ENCODE measurements around the gene ECI2.

DNA sequence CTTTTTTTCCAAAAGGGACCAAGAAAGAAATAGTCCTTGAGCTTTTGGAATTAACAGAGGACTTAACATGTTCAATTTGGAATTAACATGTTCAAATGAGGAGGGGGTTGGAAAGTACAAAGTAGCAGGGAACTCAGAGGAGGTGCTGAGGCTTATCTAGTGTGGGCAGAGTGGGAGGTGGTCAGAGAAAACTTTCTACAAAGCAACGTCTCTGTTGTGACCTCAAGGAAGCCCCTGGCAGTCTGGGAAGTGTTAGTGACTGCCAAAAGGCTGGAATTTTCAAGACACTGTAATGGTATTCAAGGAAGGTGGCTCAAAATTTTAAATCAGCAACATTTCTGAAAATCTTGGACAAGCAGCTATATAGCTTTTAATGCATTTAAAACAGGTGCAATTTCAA, 7.3 kb downstream of the ECI2 start:
- TF ChIP-seq EP300 (IDR thresholded peaks at IDR 0.05; ENCODE audit: low read depth) (no peak), POLR2AphosphoS5 (IDR thresholded peaks at IDR 0.05) (no peak)
- TF ChIP-seq, protein P1, sequence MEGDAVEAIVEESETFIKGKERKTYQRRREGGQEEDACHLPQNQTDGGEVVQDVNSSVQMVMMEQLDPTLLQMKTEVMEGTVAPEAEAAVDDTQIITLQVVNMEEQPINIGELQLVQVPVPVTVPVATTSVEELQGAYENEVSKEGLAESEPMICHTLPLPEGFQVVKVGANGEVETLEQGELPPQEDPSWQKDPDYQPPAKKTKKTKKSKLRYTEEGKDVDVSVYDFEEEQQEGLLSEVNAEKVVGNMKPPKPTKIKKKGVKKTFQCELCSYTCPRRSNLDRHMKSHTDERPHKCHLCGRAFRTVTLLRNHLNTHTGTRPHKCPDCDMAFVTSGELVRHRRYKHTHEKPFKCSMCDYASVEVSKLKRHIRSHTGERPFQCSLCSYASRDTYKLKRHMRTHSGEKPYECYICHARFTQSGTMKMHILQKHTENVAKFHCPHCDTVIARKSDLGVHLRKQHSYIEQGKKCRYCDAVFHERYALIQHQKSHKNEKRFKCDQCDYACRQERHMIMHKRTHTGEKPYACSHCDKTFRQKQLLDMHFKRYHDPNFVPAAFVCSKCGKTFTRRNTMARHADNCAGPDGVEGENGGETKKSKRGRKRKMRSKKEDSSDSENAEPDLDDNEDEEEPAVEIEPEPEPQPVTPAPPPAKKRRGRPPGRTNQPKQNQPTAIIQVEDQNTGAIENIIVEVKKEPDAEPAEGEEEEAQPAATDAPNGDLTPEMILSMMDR (IDR thresholded peaks at IDR 0.05) = no peak

Measured in transverse colon (tissue), 4 donors.